ENCODE data around the gene TRPC3.

The TRPC3 gene

DNA sequence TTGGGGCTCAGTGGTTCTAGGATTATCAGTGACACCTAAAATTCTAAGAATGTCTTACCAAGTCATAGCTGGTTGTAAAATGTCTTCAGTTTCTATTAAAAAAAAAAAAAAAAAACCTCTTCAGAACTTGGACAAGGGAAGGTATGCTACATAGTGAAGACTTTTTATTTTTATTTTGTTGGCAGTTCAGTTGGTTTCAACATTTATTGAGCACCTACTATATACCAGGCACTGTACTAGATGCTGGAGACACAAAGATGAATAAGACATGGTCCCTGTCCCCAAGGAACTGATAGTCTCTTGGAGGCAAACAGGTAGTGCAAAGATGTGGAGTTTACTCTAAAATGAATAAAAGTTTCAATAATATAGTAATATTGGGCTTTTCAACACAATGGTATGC lies 72.7 kb downstream of the TRPC3 start:
- H3K4ac ChIP-seq (ENCODE audit: low read depth, low read length), result no peak overlapping the region
- no peak overlapping the region for H2AK5ac ChIP-seq (ENCODE audit: low read length)
- no peak overlapping the region for H3K4me3 ChIP-seq (ENCODE audit: low read length)
- H3K79me1 ChIP-seq (ENCODE audit: low read length), result no peaks in the 10 kb centered on the region
- DNase-seq, result no peak
- H2BK15ac ChIP-seq (replicated peaks; ENCODE audit: low read depth), result no peak overlapping the region
- H3K23ac ChIP-seq (ENCODE audit: low read length), result no peak overlapping the region
- H2BK120ac ChIP-seq (ENCODE audit: low read depth, low read length), result no peak overlapping the region
- no peak overlapping the region for H3K9ac ChIP-seq (ENCODE audit: low read length)
- no peak overlapping the region for H3K4me2 ChIP-seq (ENCODE audit: low read length)
- H3K79me2 ChIP-seq (ENCODE audit: control insufficient read depth, insufficient read depth, low read length), result no peaks in the 10 kb centered on the region
- H3K56ac ChIP-seq (ENCODE audit: low read length), result no peak overlapping the region
- H3K27me3 ChIP-seq (ENCODE audit: insufficient read depth, low read length, poor library complexity), result no peaks in the 10 kb centered on the region
- H4K8ac ChIP-seq (ENCODE audit: low read depth, low read length), result no peak overlapping the region
- H3K4me1 ChIP-seq (ENCODE audit: control insufficient read depth, low read depth, low read length), result no peaks in the 10 kb centered on the region
- H2BK5ac ChIP-seq (ENCODE audit: low read length), result no peak overlapping the region
- no peak overlapping the region for H4K5ac ChIP-seq (ENCODE audit: low read length)
- H3K27ac ChIP-seq (ENCODE audit: low read depth, low read length), result no peak overlapping the region
- no peaks in the 10 kb centered on the region for H3K36me3 ChIP-seq (ENCODE audit: control insufficient read depth, insufficient read depth, low read length)
- H3K18ac ChIP-seq (ENCODE audit: low read length), result no peak overlapping the region

DNA sequence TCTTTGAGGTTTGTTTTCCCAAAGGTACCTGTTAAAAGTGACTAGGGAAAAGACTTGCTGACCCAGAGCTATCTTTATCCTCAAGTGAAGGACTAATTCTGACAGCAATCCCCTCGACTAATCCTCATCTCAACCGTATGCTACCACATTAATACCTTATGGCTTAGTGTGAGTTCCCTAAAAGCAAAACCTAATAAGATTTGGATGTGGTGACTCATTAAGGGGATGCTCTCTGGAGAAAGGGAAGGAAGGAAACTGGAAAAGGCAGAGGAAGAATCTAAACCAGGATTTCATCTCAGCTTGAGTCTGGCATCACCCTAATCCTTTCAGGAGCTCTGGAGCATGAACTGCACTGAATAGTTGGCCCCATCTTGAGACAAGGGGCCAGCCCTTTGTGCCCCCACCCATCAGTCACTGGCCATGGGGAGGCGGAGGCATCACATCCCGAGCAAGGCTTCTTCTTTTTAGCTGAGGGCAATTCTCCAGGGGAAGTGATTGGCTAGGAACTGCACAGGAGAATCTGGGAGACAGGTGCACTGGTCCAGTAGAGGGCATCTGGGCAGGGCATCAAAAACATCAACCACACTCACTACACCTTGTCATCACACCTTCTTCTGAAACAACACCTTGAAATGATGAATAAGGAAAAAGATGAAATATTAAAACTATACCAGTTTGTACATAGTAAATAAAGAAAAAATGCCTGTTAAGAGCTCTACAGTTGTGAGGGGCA lies 74.7 kb downstream of the TRPC3 start:
- H2AK5ac ChIP-seq (ENCODE audit: low read length), result no peak overlapping the region
- no peak overlapping the region for H2BK15ac ChIP-seq (replicated peaks; ENCODE audit: low read depth)
- no peaks in the 10 kb centered on the region for H3K27me3 ChIP-seq (ENCODE audit: insufficient read depth, low read length, poor library complexity)
- no peak overlapping the region for H3K4ac ChIP-seq (ENCODE audit: low read depth, low read length)
- no peaks in the 10 kb centered on the region for H3K79me2 ChIP-seq (ENCODE audit: control insufficient read depth, insufficient read depth, low read length)
- no peak overlapping the region for H3K56ac ChIP-seq (ENCODE audit: low read length)
- H4K5ac ChIP-seq (ENCODE audit: low read length), result no peak overlapping the region
- no CpG with 5 or more reads among the region's 4 CpGs for WGBS (ENCODE audit: extremely low coverage, insufficient coverage, low lambda C conversion rate)
- H3K18ac ChIP-seq (ENCODE audit: low read length), result no peak overlapping the region
- no peak overlapping the region for H3K4me3 ChIP-seq (ENCODE audit: low read length)
- no peak overlapping the region for H3K9ac ChIP-seq (ENCODE audit: low read length)
- no peak overlapping the region for H2BK120ac ChIP-seq (ENCODE audit: low read depth, low read length)
- H3K36me3 ChIP-seq (ENCODE audit: control insufficient read depth, insufficient read depth, low read length), result no peaks in the 10 kb centered on the region
- H3K4me2 ChIP-seq (ENCODE audit: low read length), result no peak overlapping the region
- H3K79me1 ChIP-seq (ENCODE audit: low read length), result no peaks in the 10 kb centered on the region
- no peak overlapping the region for H3K23ac ChIP-seq (ENCODE audit: low read length)
- DNase-seq, result no peak
- no peak overlapping the region for H4K8ac ChIP-seq (ENCODE audit: low read depth, low read length)
- no peak overlapping the region for H3K27ac ChIP-seq (ENCODE audit: low read depth, low read length)
- no peaks in the 10 kb centered on the region for H3K4me1 ChIP-seq (ENCODE audit: control insufficient read depth, low read depth, low read length)
- no peak overlapping the region for H2BK5ac ChIP-seq (ENCODE audit: low read length)

DNA sequence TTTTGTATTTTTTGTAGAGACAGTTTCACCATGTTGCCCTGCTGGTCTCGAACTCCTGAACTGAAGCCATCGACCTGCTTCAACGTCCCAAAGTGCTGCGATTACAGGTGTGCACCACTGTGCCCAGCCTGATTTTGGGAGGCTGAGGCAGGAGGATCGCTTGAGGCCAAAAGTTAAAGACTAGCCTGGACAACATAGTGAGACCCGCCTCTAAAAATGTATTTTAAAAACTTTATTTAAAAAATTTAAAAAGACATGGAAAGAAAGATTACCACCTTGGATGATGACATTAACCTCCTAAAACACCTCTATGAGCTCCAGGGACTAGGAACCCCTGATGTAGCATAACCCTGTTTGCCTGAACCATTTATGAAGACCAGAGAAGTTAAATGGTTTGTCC lies 75.8 kb downstream of the TRPC3 start:
- no peak overlapping the region for H3K18ac ChIP-seq (ENCODE audit: low read length)
- no peak overlapping the region for H2BK120ac ChIP-seq (ENCODE audit: low read depth, low read length)
- H3K36me3 ChIP-seq (ENCODE audit: control insufficient read depth, insufficient read depth, low read length), result no peaks in the 10 kb centered on the region
- H3K4me1 ChIP-seq (ENCODE audit: control insufficient read depth, low read depth, low read length), result no peaks in the 10 kb centered on the region
- no peak overlapping the region for H4K5ac ChIP-seq (ENCODE audit: low read length)
- no peak for DNase-seq
- H2AK5ac ChIP-seq (ENCODE audit: low read length), result no peak overlapping the region
- WGBS (ENCODE audit: extremely low coverage, insufficient coverage, low lambda C conversion rate), result no CpG with 5 or more reads among the region's 6 CpGs
- H3K4ac ChIP-seq (ENCODE audit: low read depth, low read length), result no peak overlapping the region
- no peaks in the 10 kb centered on the region for H3K27me3 ChIP-seq (ENCODE audit: insufficient read depth, low read length, poor library complexity)
- H3K9ac ChIP-seq (ENCODE audit: low read length), result no peak overlapping the region
- H3K23ac ChIP-seq (ENCODE audit: low read length), result no peak overlapping the region
- no peak overlapping the region for H4K8ac ChIP-seq (ENCODE audit: low read depth, low read length)
- H3K56ac ChIP-seq (ENCODE audit: low read length), result no peak overlapping the region
- no peak overlapping the region for H2BK15ac ChIP-seq (replicated peaks; ENCODE audit: low read depth)
- H3K4me2 ChIP-seq (ENCODE audit: low read length), result no peak overlapping the region
- no peak overlapping the region for H3K27ac ChIP-seq (ENCODE audit: low read depth, low read length)
- H2BK5ac ChIP-seq (ENCODE audit: low read length), result no peak overlapping the region
- H3K79me1 ChIP-seq (ENCODE audit: low read length), result no peaks in the 10 kb centered on the region
- H3K4me3 ChIP-seq (ENCODE audit: low read length), result no peak overlapping the region
- no peaks in the 10 kb centered on the region for H3K79me2 ChIP-seq (ENCODE audit: control insufficient read depth, insufficient read depth, low read length)

DNA sequence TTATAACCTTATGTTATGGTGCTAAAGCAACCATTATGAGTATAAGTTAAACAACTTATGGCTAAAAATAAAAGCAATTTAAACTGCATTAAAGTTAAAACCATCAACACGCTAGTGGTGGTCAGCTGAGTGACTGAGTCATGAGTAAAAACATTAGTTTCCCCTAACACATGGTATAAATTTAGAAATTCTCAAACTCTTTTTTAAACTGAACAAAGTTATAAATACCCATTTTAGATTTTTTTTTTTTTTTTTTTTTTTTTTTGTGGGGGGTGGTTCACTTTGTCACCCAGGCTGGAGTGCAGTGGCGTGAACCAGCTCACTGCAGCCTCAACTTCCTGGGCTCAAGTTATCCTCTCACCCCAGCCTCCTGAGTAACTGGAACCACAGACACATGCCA lies 76.2 kb downstream of the TRPC3 start:
- no CpG with 5 or more reads among the region's 2 CpGs for WGBS (ENCODE audit: extremely low coverage, insufficient coverage, low lambda C conversion rate)
- H2BK5ac ChIP-seq (ENCODE audit: low read length), result no peak overlapping the region

DNA sequence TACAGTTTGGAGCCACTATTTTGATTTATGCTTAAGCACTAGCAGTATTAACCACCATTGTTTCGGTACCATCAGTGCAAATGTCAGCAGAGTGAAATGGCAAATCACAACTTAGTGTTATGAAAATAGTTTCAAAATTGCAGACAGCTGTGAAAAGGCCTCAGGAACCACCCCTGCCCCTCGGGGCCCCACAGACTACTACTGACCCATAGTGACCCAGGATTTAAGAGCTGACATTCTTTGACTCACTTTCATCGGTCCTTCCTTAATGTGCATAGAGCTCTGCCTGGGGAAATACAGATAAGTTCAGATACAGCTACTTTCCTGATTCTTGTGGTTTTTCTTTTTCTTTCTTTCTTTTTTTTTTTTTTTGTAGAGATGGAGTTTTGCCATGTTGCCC lies 78.3 kb downstream of the TRPC3 start:
- H3K4me3 ChIP-seq (ENCODE audit: low read length), result no peak overlapping the region
- no peak overlapping the region for H3K23ac ChIP-seq (ENCODE audit: low read length)
- no peak overlapping the region for H2BK15ac ChIP-seq (replicated peaks; ENCODE audit: low read depth)
- no peaks in the 10 kb centered on the region for H3K27me3 ChIP-seq (ENCODE audit: insufficient read depth, low read length, poor library complexity)
- no peak overlapping the region for H4K8ac ChIP-seq (ENCODE audit: low read depth, low read length)
- no peak for DNase-seq
- no peak overlapping the region for H4K5ac ChIP-seq (ENCODE audit: low read length)
- no peaks in the 10 kb centered on the region for H3K79me2 ChIP-seq (ENCODE audit: control insufficient read depth, insufficient read depth, low read length)
- no peak overlapping the region for H3K9ac ChIP-seq (ENCODE audit: low read length)
- H2BK5ac ChIP-seq (ENCODE audit: low read length), result no peak overlapping the region
- no peak overlapping the region for H2AK5ac ChIP-seq (ENCODE audit: low read length)
- no peaks in the 10 kb centered on the region for H3K79me1 ChIP-seq (ENCODE audit: low read length)
- no peak overlapping the region for H3K56ac ChIP-seq (ENCODE audit: low read length)
- no peaks in the 10 kb centered on the region for H3K36me3 ChIP-seq (ENCODE audit: control insufficient read depth, insufficient read depth, low read length)
- WGBS (ENCODE audit: extremely low coverage, insufficient coverage, low lambda C conversion rate), result no CpG with 5 or more reads among the region's 3 CpGs
- H2BK120ac ChIP-seq (ENCODE audit: low read depth, low read length), result no peak overlapping the region
- no peak overlapping the region for H3K18ac ChIP-seq (ENCODE audit: low read length)
- no peaks in the 10 kb centered on the region for H3K4me1 ChIP-seq (ENCODE audit: control insufficient read depth, low read depth, low read length)
- no peak overlapping the region for H3K4me2 ChIP-seq (ENCODE audit: low read length)
- no peak overlapping the region for H3K27ac ChIP-seq (ENCODE audit: low read depth, low read length)
- no peak overlapping the region for H3K4ac ChIP-seq (ENCODE audit: low read depth, low read length)

More for the DNA sequence above, 76.2 kb downstream of the TRPC3 start:
- H2BK15ac ChIP-seq (replicated peaks; ENCODE audit: low read depth), result no peak overlapping the region
- no peak overlapping the region for H2BK120ac ChIP-seq (ENCODE audit: low read depth, low read length)
- no peak overlapping the region for H4K5ac ChIP-seq (ENCODE audit: low read length)
- H3K23ac ChIP-seq (ENCODE audit: low read length), result no peak overlapping the region
- no peak overlapping the region for H3K4ac ChIP-seq (ENCODE audit: low read depth, low read length)
- no peak for DNase-seq
- no peak overlapping the region for H3K56ac ChIP-seq (ENCODE audit: low read length)
- no peak overlapping the region for H3K18ac ChIP-seq (ENCODE audit: low read length)
- no peaks in the 10 kb centered on the region for H3K79me1 ChIP-seq (ENCODE audit: low read length)
- no peak overlapping the region for H2AK5ac ChIP-seq (ENCODE audit: low read length)
- no peak overlapping the region for H3K4me3 ChIP-seq (ENCODE audit: low read length)
- H3K36me3 ChIP-seq (ENCODE audit: control insufficient read depth, insufficient read depth, low read length), result no peaks in the 10 kb centered on the region
- no peaks in the 10 kb centered on the region for H3K79me2 ChIP-seq (ENCODE audit: control insufficient read depth, insufficient read depth, low read length)
- H3K4me1 ChIP-seq (ENCODE audit: control insufficient read depth, low read depth, low read length), result no peaks in the 10 kb centered on the region
- H3K27ac ChIP-seq (ENCODE audit: low read depth, low read length), result no peak overlapping the region
- no peak overlapping the region for H3K4me2 ChIP-seq (ENCODE audit: low read length)
- H3K27me3 ChIP-seq (ENCODE audit: insufficient read depth, low read length, poor library complexity), result no peaks in the 10 kb centered on the region
- H3K9ac ChIP-seq (ENCODE audit: low read length), result no peak overlapping the region
- H4K8ac ChIP-seq (ENCODE audit: low read depth, low read length), result no peak overlapping the region

Data from mesendoderm (in vitro differentiated cells).